MCF 10A (cell line): ENCODE data around the gene ARHGEF25. TPM values are rescaled to one million over a fixed set of nuclear protein-coding genes. Genes with fewer than 3 reads are reported as not detected.

Experiments
- BruUV-seq: library from RNA; stranded (reverse); fragments of 400-500 nt; replicated peaks from 2 replicates; lab custom pipeline; 2021; lab: Mats Ljungman, UMichigan
- CTCF ChIA-PET: fragments of 300-600 bp; sonication (Branson Sonifier 250); formaldehyde crosslinking; extraction: SDS; loops from one replicate; lab custom pipeline; 2021; ENCODE audit warnings: antibody characterized with exemption, inconsistent platforms; lab: Yijun Ruan, JAX
- POLR2A ChIA-PET: fragments of 300-600, 350-650 bp; sonication (Branson Sonifier 250); formaldehyde crosslinking; extraction: SDS; loops from one replicate; lab custom pipeline; 2020; ENCODE audit warnings: antibody characterized with exemption, inconsistent platforms; lab: Yijun Ruan, JAX
- DNase-seq: peaks from one replicate; pipeline ENCODE4 v3.0.0-alpha.2; 2018; ENCODE audit not compliant: unreplicated experiment
- H3K27ac Mint-ChIP-seq: one replicate; pipeline ENCODE4 v1.8.0; 2022; ENCODE audit warnings: mild to moderate bottlenecking, low read depth, mixed read lengths; ENCODE audit not compliant: unreplicated experiment
- H3K27me3 Mint-ChIP-seq: one replicate; pipeline ENCODE4 v1.8.0; 2022; ENCODE audit warnings: mixed read lengths; ENCODE audit not compliant: insufficient read depth, unreplicated experiment
- H3K36me3 Mint-ChIP-seq: one replicate; pipeline ENCODE4 v1.8.0; 2022; ENCODE audit warnings: mild to moderate bottlenecking, moderate library complexity, mixed read lengths; ENCODE audit not compliant: insufficient read depth, unreplicated experiment
- H3K4me1 Mint-ChIP-seq: one replicate; pipeline ENCODE4 v1.8.0; 2022; ENCODE audit warnings: mixed read lengths; ENCODE audit not compliant: insufficient read depth, unreplicated experiment
- H3K4me3 Mint-ChIP-seq: one replicate; pipeline ENCODE4 v1.8.0; 2022; ENCODE audit warnings: mild to moderate bottlenecking, moderate library complexity, mixed read lengths; ENCODE audit not compliant: unreplicated experiment
- H3K9me3 Mint-ChIP-seq: one replicate; pipeline ENCODE4 v1.8.0; 2022; ENCODE audit warnings: mixed read lengths; ENCODE audit not compliant: unreplicated experiment
- intact Hi-C: fragments of 100-400 bp; cut with micrococcal nuclease; formaldehyde crosslinking; loops from 2 replicates; pipeline ENCODE4 v1.14.1; 2022
- total RNA-seq: library from RNA; stranded (reverse); gene quantifications from 2 replicates; pipeline ENCODE4 v1.2.3, GENCODE V29; 2022
- TF ChIP-seq, protein P1 (sequence below): fragments of 200-600 bp; IDR thresholded peaks from one replicate; pipeline ENCODE4 v1.8.0; 2022; ENCODE audit warnings: antibody characterized with exemption, mild to moderate bottlenecking; ENCODE audit not compliant: unreplicated experiment

The ARHGEF25 gene
- total RNA-seq, 1 experiment from 2014 or later = 0.37 TPM

DNA sequence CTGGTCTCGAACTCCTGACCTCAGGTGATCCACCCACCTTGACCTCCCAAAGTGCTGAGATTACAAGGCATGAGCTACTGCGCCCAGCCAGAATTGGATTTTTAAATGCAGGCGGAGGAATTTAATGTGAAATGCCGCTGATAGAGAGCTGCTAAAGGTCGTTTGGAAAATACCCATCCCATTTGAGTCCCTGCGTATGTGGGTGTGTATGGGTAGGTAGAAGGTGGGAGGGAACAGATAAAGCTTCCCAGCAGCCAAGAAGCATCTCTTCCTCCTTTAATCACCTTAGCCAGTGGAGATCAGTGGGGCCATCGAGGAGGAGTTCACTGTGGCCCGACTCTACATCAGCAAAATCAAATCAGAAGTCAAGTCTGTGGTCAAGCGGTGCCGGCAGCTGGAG, 36.4 kb upstream of the ARHGEF25 start:
- DNase-seq = no peak
- intact Hi-C loops = no loop called here
- Mint-ChIP-seq H3K4me3 (no peak overlapping the region), H3K27ac (no peak overlapping the region), H3K9me3 (no peaks in the 10 kb centered on the region), H3K27me3 (no peaks in the 10 kb centered on the region), H3K4me1 (no peaks in the 10 kb centered on the region), H3K36me3 (no peaks in the 10 kb centered on the region)
- ChIA-PET CTCF (interaction anchor here (0.6 to 6.7 kb wide), 8 partner anchors 9 to 1385 kb away, joined by 3 to 55 read pairs (median 3); no protein-coding TSS in a partner anchor), POLR2A (no interaction called here)
- TF ChIP-seq, protein P1, sequence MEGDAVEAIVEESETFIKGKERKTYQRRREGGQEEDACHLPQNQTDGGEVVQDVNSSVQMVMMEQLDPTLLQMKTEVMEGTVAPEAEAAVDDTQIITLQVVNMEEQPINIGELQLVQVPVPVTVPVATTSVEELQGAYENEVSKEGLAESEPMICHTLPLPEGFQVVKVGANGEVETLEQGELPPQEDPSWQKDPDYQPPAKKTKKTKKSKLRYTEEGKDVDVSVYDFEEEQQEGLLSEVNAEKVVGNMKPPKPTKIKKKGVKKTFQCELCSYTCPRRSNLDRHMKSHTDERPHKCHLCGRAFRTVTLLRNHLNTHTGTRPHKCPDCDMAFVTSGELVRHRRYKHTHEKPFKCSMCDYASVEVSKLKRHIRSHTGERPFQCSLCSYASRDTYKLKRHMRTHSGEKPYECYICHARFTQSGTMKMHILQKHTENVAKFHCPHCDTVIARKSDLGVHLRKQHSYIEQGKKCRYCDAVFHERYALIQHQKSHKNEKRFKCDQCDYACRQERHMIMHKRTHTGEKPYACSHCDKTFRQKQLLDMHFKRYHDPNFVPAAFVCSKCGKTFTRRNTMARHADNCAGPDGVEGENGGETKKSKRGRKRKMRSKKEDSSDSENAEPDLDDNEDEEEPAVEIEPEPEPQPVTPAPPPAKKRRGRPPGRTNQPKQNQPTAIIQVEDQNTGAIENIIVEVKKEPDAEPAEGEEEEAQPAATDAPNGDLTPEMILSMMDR = no peak
- no TSS peak for BruUV-seq

DNA sequence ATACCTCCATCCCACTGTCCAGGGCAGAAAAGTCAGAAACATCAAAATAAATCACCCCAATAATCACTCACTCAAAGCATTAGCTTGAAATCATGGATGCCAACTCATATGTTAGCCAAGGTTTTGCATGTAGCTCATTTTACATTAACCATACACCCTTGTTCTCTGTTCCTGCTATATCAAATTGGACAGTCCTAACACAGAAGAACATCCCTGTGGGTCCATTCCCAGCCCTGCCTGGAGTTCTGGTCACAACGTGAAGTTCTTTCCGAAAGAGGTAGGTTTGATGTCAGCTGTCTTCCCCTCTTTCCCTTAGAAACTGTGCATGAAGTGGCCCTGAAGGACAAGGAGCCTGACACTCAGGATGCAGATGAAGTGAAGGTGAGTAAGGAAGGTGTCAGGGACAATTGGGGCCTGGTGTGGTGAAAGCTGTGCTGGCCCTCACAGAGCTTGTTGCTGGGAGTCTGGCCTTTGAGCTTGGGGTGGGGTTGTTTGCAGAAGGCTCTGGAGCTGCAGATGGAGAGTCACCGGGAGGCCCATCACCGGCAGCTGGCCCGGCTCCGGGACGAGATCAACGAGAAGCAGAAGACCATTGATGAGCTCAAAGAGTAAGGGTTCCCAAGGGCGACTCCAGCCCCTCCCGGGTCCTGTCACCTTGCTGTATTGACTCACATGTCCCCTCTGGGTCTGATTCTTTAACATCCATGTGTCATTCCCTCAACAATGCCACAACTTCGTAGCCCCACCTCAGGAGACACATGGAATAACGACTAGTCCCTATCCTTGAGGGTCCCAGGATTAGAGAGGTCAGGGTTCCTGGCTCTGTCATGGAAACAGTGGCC, 35.2 kb upstream of the ARHGEF25 start:
- Mint-ChIP-seq H3K27me3 (no peaks in the 10 kb centered on the region), H3K4me1 (no peaks in the 10 kb centered on the region), H3K36me3 (no peaks in the 10 kb centered on the region), H3K9me3 (no peaks in the 10 kb centered on the region), H3K4me3 (no peak overlapping the region), H3K27ac (no peak overlapping the region)
- DNase-seq = no peak
- intact Hi-C loops = no loop called here
- TF ChIP-seq, protein P1 = no peak
- ChIA-PET POLR2A (interaction anchor here (0.8 to 0.9 kb wide), 3 partner anchors 30 to 60 kb away, joined by 3 to 6 read pairs (median 3); no protein-coding TSS in a partner anchor), CTCF (interaction anchor here (0.6 to 6.7 kb wide), 8 partner anchors 7 to 159 kb away, joined by 3 to 55 read pairs (median 4); no protein-coding TSS in a partner anchor)
- no TSS peak for BruUV-seq

GRCh38 chr12:57576613-57577160, 34.5 kb upstream of the ARHGEF25 start:
- Mint-ChIP-seq H3K4me1 (no peaks in the 10 kb centered on the region), H3K27me3 (no peaks in the 10 kb centered on the region), H3K36me3 (no peaks in the 10 kb centered on the region), H3K27ac (no peak overlapping the region), H3K4me3 (no peak overlapping the region), H3K9me3 (no peaks in the 10 kb centered on the region)
- TF ChIP-seq, protein P1 = no peak
- no TSS peak for BruUV-seq
- intact Hi-C loops = no loop called here
- DNase-seq = peak; percentile 23
- ChIA-PET CTCF (interaction anchor here (0.6 to 6.7 kb wide), 6 partner anchors 7 to 158 kb away, joined by 3 to 55 read pairs (median 6); no protein-coding TSS in a partner anchor), POLR2A (interaction anchor here (0.9 kb wide), 1 partner anchor 59 kb away, joined by 6 read pairs; no protein-coding TSS in a partner anchor)
